GM13977 (cell line): ENCODE results near the gene HMOX1.

Source experiments
- DNase-seq: peaks from one replicate; pipeline ENCODE4 v3.0.0; 2012; ENCODE audit warnings: low spot score
- CTCF ChIP-seq: IDR thresholded peaks from 2 replicates; pipeline ENCODE4 v1.5.1; 2012; ENCODE audit warnings: mild to moderate bottlenecking, control low read depth; ENCODE audit not compliant: insufficient read depth; ENCODE audit errors: extremely low read depth, missing control alignments
- in situ Hi-C: fragments of 300-500 bp; cut with MboI; formaldehyde crosslinking; loops from one replicate; pipeline ENCODE4 v1.12.0; 2022; ENCODE audit warnings: low sequenced_read_pairs, low pct_unique_long_range_greater_than_20kb, mixed read lengths, inconsistent platforms; ENCODE audit not compliant: unreplicated experiment

HMOX1 gene

GRCh38 chr22:35422936-35423335 lies 42.0 kb downstream of the HMOX1 start:
- in situ Hi-C loops = loop anchor here (10.0 kb wide), 1 partner anchor 162 kb away; no protein-coding TSS in a partner anchor
- DNase-seq = no peak
- TF ChIP-seq CTCF = no peak

- no peak for TF ChIP-seq CTCF
- no peak for DNase-seq
- in situ Hi-C loops = loop anchor here (10.0 kb wide), 1 partner anchor 161 kb away; no protein-coding TSS in a partner anchor
These were observed 43.2 kb downstream of the HMOX1 start for GRCh38 chr22:35424081-35424480.

GRCh38 chr22:35424761-35425160 lies 43.9 kb downstream of the HMOX1 start:
- no peak for DNase-seq
- TF ChIP-seq CTCF = no peak
- in situ Hi-C loops = loop anchor here (10.0 kb wide), 1 partner anchor 160 kb away; no protein-coding TSS in a partner anchor

GRCh38 chr22:35425546-35425945 lies 44.6 kb downstream of the HMOX1 start:
- in situ Hi-C loops = loop anchor here (10.0 kb wide), 1 partner anchor 159 kb away; no protein-coding TSS in a partner anchor
- no peak for DNase-seq
- no peak for TF ChIP-seq CTCF

DNA sequence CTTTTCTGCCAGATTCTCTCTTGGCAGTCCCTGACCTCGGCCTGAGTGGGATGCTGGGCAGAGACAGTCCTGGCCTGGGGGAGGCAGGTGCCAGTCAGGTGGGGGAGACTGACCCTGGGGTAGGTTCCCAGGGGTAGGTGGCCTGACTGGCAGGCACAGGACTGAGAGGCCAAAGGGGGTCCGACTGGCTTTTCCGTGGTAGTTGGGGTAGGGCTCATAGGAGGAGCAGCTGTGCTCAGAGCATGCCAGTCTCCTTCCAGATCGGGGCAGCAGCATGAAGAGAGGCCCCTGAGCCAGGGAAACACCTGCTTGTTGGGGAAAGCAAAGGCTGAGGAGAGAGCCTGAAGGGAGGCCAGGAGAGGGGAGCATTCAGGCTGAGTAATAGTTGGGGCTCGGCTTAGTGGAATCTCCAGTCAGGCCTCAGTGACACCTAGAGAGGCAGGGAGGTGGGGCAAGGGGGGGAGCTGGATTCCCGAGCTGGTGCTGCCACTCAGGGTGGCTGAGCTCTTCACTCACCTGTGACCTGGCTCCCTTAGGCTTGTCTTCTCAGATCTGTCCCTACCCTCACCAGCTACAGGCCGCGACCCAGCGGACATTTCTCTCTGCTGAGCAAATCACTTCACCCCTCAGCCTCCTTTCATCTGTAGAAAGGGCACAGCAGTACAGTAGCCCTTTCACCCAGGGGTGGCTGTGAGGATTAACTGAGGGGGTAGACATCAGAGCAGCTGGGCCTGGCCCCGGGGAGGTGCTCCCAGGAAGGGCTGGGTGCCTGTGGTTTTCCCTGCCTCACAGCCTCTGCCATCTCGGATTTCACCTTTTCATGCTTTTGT lies 45.3 kb downstream of the HMOX1 start:
- no peak for TF ChIP-seq CTCF
- no peak for DNase-seq
- in situ Hi-C loops = loop anchor here (10.0 kb wide), 1 partner anchor 159 kb away; no protein-coding TSS in a partner anchor

GRCh38 chr22:35426801-35427140 lies 45.9 kb downstream of the HMOX1 start:
- TF ChIP-seq CTCF = no peak
- in situ Hi-C loops = loop anchor here (10.0 kb wide), 1 partner anchor 158 kb away; no protein-coding TSS in a partner anchor
- no peak for DNase-seq
